HG03521 (cell line): ENCODE data around the gene CLEC10A.
"Not testable (repeated sequence)": the region's sequence is repeated elsewhere in the genome, so short reads cannot be mapped to it uniquely, and the experiment has no call there.

Experiments used
- ATAC-seq: cut with Tn5 transposase; IDR thresholded peaks from one replicate; pipeline ENCODE4 v1.9.1; 2021; ENCODE audit warnings: mild to moderate bottlenecking, moderate library complexity; ENCODE audit not compliant: unreplicated experiment

The CLEC10A gene

GRCh38 chr17:7108981-7109380, 28.9 kb upstream of the CLEC10A start:
- no peak for ATAC-seq

- ATAC-seq = no peak
These were observed 28.5 kb upstream of the CLEC10A start for GRCh38 chr17:7108560-7108925.

- no peak for ATAC-seq
These were observed 27.9 kb upstream of the CLEC10A start for GRCh38 chr17:7107795-7108559.

GRCh38 chr17:7107012-7107754, 27.1 kb upstream of the CLEC10A start:
- ATAC-seq = no peak

- ATAC-seq = no peak
These were observed 22.4 kb upstream of the CLEC10A start for GRCh38 chr17:7102421-7102820.

GRCh38 chr17:7101531-7101930, 21.5 kb upstream of the CLEC10A start:
- ATAC-seq = no peak

- ATAC-seq = not testable (repeated sequence)
These were observed 20.8 kb upstream of the CLEC10A start for GRCh38 chr17:7100641-7101379.

GRCh38 chr17:7098802-7099459, 18.9 kb upstream of the CLEC10A start:
- ATAC-seq = no peak

- ATAC-seq = no peak
These were observed 17.9 kb upstream of the CLEC10A start for GRCh38 chr17:7097940-7098339.

GRCh38 chr17:7095625-7096024, 15.6 kb upstream of the CLEC10A start:
- ATAC-seq = no peak

GRCh38 chr17:7094652-7095019, 14.6 kb upstream of the CLEC10A start:
- no peak for ATAC-seq

GRCh38 chr17:7091311-7092005, 11.4 kb upstream of the CLEC10A start:
- not testable (repeated sequence) for ATAC-seq

GRCh38 chr17:7089570-7089969, 9.5 kb upstream of the CLEC10A start:
- not testable (repeated sequence) for ATAC-seq

- not testable (repeated sequence) for ATAC-seq
These were observed 8.4 kb upstream of the CLEC10A start for GRCh38 chr17:7088442-7088841.

GRCh38 chr17:7084088-7084487, 4.0 kb upstream of the CLEC10A start:
- ATAC-seq = no peak

GRCh38 chr17:7083592-7083991, 3.5 kb upstream of the CLEC10A start:
- ATAC-seq = no peak

GRCh38 chr17:7081341-7082062, 1.5 kb upstream of the CLEC10A start:
- no peak for ATAC-seq

- ATAC-seq = no peak
These were observed 498 bp upstream of the CLEC10A start for GRCh38 chr17:7080456-7081041.

- ATAC-seq = no peak
These were observed 1.3 kb downstream of the CLEC10A start for GRCh38 chr17:7078711-7079110.
